ENCODE results near the gene MARCKSL1.

Gene MARCKSL1

DNA sequence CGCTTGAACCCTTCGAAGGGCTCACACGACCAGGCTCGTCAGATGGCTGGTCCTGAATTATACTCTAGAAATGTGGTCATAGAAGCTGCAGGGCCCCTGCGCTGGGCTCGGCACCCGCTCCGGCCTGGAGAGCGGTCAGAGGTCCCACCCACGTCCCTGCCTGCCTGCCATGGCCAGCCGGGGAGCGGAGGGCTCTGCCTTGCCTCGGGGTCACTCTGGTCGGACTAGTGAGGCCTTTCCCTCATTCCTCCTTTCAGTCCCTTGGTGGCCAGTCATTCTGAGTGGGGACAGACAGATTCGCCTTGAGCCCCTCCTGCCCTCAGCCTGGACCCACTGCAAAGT is 529 bp upstream of the MARCKSL1 start:
- peak in 3 of 42 donors; percentile 25 to 54 (median 46) for DNase-seq
- intact Hi-C loops (cut with DNase I): no loop called here

DNA sequence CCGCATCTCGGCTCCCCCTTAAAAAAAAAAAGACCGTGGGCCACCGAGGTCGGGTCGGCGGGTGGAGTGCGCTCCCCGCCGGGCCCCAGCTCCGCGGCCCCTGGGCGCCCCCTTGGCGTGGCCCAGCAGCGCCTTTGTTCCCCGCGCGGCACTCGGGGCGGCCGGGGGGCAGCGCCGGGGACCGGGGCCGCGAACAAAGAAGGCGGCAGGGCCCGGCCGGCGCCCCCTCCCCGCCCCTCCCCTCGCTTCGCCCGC is 571 bp downstream of the MARCKSL1 start:
- DNase-seq: no peak
- intact Hi-C loops (cut with DNase I): no loop called here

DNA sequence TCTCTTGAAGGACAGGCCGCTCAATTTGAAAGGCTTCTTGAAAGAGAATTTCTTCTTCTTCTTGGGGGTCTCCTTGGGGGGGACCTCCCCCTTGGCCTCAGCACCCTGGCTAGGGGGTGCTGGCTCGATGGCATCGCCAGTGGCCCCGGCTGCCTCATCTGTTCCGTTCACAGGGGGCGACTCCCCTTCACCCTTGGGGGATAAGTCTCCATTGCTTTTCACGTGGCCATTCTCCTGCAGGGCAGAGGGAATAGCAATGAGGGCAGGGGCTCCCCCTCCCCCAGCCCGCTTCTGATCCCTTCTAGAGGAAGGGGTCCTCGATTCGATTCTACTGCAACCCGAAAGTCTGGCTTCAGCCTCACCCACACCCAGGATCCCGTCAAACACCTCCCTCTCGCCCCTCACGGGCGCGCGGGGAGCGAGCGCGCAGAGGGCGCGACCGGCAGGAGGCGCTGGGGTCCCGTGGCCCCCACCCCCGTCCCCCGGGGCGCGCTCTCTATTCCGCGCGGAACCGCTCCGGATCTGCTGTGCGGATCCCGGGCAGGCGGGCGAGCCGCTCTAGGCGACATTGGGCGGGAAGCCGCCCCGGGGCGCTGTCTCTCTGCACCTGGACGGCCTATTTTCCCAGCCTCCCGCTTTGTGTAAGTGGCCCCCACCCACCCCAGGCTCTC is 1.0 kb downstream of the MARCKSL1 start:
- intact Hi-C loops (cut with DNase I): no loop called here
- peak in 37 of 42 donors; percentile 34 to 83 (median 60) for DNase-seq

DNA sequence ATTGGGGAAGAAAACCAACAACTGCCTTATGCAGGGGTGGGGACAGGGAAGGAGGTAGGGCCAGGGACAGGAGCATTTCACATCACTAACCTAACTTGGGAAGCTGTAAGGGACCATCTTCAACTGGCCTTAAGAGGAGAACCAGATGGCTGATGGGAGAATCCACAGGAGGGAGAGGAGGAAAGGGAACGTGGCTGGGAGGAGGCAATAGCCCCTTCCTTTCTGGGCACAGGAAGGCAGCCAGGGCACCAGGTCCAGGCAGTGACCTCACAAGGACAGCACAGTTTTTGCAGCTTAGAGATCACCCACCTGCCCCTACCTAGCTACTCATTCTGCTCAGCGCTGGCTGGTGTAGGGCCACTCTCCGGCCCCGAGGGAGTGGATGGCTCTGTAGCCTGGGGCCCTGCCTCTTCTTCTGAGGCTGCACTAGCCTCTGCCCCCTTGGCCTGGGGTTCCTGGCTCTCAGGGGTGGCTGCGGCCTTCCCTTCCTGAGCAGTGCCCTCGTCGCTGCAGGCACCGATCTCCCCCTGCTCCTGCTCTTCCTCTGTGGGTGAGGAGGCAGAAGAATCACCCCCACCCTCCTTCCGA is 1.7 kb downstream of the MARCKSL1 start:
- DNase-seq: peak in 1 of 42 donors; percentile 13
- intact Hi-C loops (cut with DNase I): no loop called here

DNA sequence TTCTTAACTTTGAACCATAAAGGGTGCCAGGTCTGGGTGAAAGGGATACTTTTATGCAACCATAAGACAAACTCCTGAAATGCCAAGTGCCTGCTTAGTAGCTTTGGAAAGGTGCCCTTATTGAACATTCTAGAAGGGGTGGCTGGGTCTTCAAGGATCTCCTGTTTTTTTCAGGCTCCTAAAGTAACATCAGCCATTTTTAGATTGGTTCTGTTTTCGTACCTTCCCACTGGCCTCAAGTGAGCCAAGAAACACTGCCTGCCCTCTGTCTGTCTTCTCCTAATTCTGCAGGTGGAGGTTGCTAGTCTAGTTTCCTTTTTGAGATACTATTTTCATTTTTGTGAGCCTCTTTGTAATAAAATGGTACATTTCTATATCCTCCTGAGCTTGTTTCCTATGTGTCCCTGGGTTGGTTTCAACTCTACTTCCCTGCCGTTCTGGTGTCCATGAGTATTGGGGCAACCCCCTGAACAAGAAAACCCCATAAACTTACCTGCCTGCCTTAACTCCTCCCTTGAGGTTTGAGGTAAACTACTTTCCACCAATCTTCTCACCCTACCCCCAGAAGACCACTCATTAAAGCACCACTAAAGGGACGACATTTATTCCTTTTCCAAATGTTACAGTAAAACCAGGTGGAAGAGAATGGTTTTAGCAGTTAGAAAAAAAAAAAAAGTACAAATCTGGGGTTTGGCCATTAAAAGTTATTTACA is 2.6 kb downstream of the MARCKSL1 start:
- intact Hi-C loops (cut with DNase I): no loop called here
- no peak for DNase-seq

DNA sequence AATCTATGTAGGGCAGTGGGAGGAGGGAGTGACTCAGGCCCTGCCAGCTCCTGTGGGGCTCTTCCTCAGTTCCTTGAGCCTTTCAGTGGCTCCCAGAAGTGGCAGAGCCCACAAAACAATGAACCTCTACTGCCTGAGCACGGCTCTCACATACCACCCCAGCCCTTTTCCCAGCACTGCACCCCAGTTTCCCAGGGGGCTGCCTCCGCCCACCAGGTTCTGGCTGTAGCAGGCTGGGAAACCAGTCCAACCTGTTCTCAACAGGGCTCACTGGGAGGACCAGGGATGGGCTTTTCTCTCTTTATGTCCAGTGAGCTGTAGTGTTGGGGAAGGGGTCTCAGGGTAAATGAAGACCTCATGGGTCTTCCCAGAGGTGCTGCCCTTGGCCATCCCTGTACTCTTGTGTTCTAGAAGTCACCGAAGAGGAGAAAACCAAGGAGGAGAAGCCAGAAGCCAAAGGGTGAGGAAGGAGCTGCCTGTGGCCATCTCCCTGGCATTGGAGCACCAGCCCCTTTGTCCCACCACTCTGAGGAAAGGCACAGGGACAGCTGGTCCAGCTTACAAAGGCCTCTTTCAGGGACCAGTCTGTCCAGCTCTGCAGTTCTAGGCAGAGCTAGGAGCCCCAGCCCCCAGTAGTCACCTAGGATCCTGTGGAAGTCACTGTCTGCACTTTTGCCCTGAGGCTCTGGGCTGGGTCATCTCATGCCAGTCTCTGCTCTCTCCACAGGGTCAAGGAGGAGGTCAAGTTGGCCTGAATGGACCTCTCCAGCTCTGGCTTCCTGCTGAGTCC is 3.5 kb downstream of the MARCKSL1 start:
- DNase-seq: peak in 26 of 42 donors; percentile 32 to 74 (median 54)
- intact Hi-C loops (cut with DNase I): no loop called here

DNA sequence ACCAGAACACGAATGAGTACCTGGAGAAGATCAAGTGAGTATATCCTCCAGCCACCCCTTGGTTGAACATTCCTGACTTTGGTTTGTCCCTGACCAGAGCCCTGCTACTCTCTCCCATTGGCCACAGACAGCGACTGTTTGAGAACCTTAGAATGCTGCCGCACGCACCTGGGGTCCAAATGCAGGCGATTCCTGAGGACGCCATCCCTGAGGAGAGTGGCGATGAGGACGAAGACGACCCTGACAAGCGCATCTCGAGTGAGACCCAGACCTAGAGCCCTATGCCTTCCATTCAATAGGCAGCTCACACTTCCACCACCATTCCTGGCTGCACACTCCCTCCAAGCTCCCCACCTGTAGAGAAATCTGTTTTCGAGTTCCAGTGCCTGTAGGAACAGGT is 4.5 kb downstream of the MARCKSL1 start:
- intact Hi-C loops (cut with DNase I): no loop called here

DNA sequence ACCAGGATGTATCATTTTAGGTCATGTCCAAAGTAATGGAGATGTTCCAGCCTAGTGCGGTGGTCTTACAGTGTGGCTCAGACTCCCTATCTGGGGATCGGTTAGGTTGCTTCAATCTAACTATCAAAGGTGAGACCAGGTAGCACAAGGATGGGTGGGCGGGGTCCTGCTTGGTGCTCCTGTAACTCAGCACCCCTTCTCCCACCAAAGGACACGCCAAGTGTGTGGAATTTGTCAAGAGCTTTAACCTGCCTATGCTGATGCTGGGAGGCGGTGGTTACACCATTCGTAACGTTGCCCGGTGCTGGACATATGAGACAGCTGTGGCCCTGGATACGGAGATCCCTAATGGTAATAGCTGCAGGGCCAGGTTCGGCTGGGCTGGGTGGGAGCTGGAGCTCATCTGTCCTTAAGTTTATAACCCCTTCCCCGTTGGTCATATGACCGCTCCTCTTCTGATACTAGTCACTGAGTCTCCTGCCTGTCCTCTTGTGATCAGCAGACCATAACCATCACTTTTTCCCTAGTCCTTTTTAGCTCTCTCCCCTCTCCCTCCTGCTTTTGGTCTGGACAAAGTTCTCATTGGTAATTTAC is 5.4 kb downstream of the MARCKSL1 start:
- no peak for DNase-seq
- intact Hi-C loops (cut with DNase I): no loop called here

More for the DNA sequence above, 4.5 kb downstream of the MARCKSL1 start:
- no peak for DNase-seq

DNA sequence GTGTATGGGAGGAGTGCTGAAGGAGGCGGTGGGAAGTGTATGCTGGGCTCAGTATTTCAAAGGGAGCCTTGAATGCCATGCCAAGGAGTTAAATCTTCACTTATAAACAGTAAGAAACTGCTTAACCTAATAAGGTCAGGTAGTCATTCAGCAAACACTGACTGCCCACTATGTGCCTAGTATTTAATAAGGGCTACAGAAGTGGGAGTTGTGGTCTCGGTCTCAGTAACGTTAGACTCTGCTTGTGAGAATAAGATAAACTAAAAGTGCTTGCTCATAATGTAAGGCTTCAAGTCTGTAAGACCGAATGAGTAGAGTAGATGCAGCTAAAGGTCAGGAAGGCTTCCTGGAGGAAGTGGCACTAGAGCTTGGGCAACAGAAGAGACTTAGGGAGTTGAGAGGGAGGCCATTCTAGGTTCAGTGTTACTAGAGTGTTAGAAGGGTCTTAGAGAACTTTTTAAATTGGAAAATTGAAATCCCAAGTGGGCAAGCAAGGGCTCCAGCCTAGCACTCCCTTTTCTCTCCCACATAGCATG is 6.0 kb downstream of the MARCKSL1 start:
- DNase-seq: no peak
- intact Hi-C loops (cut with DNase I): no loop called here

DNA sequence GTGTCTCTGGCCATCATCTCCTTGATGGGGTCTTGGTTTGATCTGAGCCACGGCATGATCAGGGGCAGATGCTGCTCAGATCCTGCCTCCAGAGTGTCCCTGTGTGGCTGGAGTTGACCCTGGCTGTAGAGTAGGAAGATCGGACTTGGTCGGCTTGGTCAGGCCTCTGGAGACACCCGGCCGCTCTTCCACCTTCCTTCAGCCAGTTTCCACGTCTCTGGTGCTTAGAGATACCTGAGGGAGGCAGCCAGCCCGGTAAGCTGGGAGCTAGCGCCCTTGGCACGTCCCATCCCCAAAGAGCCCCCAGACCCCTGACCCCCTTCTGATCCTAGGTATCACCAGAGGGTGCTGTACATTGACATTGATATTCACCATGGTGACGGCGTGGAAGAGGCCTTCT is 8.8 kb downstream of the MARCKSL1 start:
- DNase-seq: no peak
- intact Hi-C loops (cut with DNase I): no loop called here

DNA sequence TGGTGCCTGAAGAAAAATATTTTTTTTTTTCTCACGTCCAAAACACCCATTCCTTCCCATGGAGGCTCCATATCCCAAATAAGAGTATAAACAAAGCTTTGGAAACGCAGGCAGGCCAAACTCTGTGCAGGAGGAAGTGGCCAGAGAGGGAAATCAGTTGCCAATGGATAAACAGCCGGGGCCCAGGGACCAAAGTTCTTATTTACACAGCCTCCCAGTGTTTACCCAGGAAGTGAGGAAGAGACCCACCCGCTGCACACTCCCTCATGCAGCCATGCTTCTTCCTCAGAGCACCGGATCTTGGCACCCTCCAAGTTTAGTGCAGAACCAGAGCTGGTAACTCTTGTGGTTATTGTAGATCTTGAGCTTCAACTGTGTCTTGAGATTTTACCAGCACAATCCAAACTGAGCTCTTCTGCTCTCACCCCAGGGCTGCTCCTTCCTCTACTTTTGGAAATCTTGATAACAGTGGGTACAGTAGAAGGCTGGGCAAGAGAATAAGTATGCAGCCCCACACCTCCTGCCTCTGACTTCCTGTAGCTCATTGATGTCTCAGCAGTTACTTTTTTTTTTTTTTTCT is 14.2 kb downstream of the MARCKSL1 start:
- DNase-seq: no peak

DNA sequence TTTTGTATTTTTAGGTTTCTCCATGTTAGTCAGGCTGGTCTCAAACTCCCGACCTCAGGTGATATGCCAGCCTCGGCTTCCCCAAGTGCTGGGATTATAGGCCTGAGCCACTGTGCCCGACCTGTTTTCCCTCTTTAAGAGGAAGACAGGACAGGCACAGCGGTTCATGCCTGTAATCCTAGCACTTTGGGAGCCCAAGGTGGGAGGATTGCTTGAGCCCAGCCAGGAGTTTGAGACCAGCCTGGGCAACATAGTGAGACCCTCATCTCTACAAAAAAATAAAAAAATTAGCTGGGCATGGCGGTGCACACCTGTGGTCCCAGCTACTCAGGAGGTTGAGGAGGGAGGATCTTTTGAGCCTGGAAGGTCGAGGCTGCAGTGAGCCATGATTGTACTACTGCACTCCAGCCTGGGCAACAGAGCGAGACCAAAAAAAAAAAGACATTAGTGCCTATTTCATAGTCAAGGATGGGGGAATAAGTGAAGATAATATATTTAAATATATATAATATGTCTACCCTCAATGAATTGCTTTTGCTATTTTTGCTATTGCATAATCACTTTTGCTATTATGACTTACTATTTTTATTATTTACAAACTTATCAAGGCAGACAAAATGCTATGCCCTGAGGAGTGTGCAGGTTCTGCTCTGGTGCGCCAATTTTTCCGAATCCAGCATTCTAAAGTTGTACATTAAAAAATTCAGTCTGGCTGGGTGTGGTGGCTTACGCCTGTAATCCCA is 17.7 kb downstream of the MARCKSL1 start:
- intact Hi-C loops (cut with DNase I): no loop called here
- no peak for DNase-seq

More for the DNA sequence above, 14.2 kb downstream of the MARCKSL1 start:
- intact Hi-C loops (cut with DNase I): no loop called here

DNA sequence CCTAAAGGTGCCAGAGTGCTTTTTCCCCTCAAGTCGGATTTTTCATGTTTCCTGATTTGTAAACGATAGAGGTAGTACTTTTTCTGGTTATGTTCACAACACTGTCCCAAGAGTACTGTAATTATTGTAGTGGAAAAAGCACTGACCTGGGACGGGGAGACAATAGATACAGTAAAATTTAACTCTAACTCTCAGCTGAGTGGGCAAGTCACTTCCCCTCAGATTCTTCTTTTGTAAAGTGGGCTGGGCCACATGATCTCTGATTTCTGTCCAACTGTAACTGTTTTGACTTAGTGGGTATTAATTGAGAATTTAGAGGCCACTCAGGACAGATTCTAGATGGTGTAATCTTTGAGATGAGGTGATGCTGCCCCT is 19.1 kb downstream of the MARCKSL1 start:
- no peak for DNase-seq
- intact Hi-C loops (cut with DNase I): no loop called here

DNA sequence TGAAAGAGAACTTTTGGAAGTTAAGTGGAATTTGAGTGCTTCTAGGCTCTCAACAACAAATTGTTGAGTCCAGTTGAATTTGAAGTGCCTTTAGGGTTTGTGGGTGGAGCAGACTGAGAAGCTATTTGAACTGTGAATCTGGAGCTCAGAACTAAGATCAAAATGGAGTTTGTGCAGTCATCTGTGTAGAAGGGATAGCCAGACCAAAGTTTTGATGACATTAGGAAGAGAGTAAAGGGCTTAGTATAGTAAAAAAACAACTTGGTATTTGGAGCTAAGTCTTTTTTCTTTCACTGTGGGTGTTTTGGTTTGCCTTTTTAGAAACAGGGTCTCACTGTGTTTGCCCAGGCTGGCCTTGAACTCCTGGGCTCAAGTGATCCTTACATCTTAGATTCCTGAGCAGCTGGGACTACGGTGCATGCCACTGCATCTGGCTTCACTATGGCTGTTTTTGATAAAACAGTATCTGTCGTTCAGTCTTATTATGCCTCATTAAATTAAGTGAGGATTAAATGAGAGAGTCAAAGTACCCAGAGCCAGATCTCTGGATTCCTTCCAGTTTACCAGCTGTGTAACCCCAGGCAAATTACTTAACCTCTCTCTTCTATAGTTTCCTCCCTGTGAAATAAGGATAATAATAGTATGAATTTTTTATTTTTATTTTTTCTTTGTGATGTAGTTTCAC is 24.2 kb downstream of the MARCKSL1 start:
- intact Hi-C loops (cut with DNase I): no loop called here
- no peak for DNase-seq

DNA sequence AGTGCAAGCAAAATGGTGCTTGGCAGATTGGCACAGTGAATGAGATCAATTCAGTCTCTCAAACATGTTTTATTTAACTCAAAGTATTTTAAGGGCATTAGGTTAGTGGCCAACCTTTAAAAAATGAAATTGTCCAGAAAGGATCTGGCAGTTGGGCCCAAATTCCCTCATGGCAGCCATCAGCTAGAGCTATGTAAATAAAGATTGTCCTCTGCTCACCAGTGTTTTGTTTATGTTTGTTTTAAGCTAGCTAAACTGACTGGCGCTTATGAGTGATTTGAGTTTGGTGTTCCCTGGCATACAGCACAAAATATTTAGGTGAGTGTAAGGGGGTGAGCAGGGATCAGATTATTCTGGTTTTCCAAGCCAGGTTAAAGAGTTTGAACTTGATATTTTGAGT is 26.1 kb downstream of the MARCKSL1 start:
- no peak for DNase-seq
- intact Hi-C loops (cut with DNase I): no loop called here

DNA sequence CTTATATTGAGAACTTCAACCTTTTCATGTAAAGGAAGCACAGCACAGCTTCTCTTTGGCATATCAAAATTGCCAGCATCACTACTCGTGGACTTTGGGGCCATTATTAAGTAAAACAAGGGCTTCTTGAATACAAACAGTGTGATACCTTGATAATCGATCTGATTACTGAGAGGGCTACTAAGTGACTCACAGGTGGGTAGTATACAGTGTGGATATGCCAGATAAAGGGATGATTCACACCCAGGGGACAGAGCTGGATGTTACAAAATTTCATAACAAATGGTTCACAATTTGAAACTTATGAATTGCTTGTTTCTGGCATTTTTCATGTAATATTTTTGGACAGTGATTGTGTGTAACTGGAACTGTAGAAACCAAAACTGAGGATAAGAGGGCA is 28.7 kb downstream of the MARCKSL1 start:
- DNase-seq: no peak

DNA sequence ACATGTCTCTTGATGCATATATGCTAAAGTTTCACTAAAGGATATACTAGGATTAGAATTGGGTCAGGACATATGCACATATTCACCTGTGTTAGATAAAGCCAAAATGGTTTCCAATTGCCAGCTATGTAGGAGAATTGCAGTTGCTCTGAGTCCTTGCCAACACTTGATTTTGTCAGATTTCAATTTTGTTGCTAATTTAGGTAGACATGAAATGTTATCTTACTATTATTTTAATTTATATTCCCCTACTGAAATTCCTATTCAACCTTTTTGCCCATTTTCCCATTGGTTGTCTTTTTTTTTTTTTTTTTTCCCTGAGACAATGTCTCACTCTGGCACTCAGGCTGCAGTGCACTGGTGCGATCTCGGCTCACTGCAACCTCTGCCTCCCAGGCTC is 30.7 kb downstream of the MARCKSL1 start:
- no peak for DNase-seq
- intact Hi-C loops (cut with DNase I): no loop called here

More for the DNA sequence above, 28.7 kb downstream of the MARCKSL1 start:
- intact Hi-C loops (cut with DNase I): no loop called here
